Measurements from ENCODE around the gene PRKCB.

GRCh38 chr16:24015923-24016322, 180.1 kb downstream of the PRKCB start:
- TF ChIP-seq CTCF (IDR thresholded peaks at IDR 0.05; ENCODE audit: insufficient read depth, low read length) (no peak), SPI1 (IDR thresholded peaks at IDR 0.05; ENCODE audit: borderline replicate concordance, low read depth) (no peak), POLR2AphosphoS5 (IDR thresholded peaks at IDR 0.05; ENCODE audit: low read depth) (no peak)

Measured in HL-60 (cell line).